ENCODE measurements around the gene CACNB4.
"Not testable (repeated sequence)": the region's sequence is repeated elsewhere in the genome, so short reads cannot be mapped to it uniquely, and the experiment has no call there.

The CACNB4 gene

DNA sequence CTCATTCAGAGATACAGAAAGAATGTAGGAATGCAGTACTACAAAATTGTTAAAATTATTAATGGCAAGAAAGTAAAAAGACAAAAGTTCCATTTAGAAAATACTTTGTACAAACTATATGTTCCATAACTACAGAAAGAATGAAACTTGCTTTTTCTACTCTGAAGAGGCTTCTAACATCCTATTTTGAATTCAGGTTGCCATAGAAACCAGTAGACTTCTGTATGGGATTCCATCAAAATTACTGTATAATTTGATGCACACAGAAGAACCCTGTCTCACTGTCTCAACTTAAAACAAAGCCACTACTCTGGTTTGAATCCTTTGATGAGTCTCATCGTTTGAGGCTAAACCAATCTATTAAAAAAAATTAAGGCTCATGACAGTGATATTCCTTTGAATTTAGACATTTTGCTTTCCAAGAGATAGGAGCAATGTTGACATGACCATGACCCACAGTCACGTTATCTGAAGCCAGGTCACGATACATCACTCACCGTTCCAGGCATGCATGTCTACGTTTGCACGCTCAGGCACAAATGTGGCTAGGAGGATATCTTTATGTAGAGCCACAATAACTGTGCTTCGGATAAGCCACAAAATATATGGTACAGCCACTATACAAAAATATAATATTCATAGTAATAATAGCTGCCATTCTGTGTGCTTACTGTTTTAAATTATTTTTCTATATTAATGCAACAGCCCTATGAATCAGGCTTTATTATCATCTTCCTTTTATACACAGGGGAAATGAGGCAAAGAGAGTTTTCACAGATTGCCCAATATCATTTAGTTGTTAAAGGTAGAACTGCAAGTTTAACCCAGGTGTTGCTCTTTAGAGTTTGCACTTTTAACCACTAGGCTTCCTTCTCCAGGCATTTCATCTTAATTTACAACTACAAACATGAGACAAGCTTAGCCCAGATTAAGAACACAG is 82.4 kb downstream of the CACNB4 start:
- no peak for DNase-seq

DNA sequence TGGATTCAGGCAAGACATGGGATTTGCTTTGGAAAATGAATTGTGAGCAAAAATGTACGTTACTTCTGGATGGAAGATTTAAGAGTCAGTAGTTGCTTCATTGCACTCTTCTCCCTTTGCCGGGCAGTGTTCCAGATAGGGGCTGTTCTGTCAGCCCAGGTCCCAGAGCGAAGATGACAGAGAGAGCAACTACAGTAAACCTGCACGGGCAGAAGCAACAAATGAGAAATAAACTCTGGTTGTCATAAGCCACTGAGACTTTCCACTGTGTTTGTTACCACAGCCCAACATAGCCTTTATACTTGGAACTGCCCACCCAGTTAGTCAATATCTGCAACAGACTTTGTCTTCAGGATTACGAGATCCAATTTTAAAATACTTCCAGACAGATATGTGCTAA is 83.3 kb downstream of the CACNB4 start:
- no peak for DNase-seq

DNA sequence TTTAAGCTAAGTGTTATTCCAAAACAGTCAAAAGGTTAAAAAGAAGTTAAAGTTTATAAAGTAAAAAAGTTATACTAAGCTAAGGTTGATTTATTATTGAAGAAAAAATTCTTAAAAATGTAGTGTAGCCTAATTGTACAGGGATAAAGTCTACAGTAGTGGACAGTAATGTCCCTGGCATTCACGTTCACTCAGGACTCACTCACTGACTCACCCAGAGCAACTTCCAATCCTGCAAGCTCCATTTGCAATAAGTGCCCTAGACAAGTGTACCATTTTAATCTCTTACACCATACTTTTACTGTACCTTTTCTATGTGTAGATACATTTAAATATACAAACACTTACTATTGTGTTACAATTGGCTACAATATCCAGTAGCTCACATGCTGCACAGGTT is 86.1 kb downstream of the CACNB4 start:
- DNase-seq, result no peak

DNA sequence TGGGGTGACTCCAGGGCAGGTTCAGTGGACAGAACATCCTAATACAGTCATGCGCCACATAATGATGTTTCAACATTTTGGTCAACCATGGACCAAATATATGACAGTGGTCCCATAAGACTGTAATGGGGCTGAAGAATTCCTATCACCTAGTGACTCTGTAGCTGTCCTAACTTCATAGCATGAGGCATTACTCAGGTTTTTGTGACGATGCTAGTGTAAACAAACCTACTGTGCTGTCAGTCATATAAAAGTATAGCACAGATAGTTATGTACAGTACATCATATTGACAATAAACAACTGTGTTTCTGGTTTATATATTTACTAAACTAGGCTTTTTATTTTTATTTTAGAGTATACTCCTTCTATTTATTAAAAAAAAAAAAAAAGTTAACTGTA is 87.1 kb downstream of the CACNB4 start:
- DNase-seq, result no peak

DNA sequence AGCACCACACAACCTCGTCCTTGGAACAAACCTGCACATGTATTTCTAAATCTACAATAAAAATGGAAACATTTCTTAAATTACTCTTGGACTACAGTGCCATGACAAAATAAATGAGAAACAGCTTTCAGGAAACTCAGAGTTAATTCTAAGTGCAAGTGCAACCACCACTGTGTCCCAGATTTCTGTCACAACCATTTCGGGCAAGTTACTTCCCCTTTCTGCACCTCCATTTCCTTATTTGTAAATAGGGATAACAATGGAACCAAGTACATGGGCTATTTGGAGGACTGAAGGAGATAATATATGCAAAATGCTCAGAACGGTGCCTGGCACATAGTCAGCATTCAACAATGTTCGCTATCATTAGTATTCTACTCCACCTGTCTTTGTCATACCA is 93.2 kb downstream of the CACNB4 start:
- no peak for DNase-seq

DNA sequence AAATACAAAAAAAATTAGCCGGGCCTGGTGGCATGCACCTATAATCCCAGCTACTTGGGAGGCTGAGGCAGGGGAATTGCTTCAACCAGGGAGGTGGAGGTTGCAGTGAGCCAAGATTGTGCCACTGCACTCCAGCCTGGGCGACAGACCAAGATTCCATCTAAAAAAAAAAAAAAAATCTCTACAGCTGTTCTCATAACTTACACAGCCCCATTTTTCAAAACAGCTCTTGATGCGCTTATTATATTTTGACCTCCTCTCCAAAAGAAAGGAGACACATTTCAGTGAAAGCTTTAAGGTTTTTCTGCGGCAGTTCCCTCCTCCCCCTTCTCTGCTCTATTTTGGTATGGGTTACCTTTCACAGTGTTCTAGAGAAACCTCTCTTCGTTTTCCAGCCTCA is 95.6 kb downstream of the CACNB4 start:
- DNase-seq, result not testable (repeated sequence)

DNA sequence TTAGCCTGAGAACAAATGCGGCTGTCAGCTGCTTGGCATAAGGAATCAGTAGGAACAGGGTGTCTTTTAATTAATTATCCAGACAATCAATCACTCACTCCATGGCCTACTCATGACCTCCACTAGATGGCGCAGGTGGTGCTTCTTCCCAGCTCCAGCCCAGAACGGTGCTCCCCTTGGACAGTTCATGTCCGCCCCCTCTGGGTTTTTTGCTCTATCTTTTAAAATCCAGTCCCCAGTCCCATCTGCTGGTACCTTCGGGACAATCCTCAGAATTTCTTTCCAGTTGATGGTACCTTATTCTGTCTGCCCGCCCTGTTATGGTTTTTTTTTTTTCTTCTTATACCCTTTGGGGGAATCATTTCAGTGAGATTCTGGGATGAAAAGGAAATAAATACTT is 99.8 kb downstream of the CACNB4 start:
- peak; percentile 49 for DNase-seq

DNA sequence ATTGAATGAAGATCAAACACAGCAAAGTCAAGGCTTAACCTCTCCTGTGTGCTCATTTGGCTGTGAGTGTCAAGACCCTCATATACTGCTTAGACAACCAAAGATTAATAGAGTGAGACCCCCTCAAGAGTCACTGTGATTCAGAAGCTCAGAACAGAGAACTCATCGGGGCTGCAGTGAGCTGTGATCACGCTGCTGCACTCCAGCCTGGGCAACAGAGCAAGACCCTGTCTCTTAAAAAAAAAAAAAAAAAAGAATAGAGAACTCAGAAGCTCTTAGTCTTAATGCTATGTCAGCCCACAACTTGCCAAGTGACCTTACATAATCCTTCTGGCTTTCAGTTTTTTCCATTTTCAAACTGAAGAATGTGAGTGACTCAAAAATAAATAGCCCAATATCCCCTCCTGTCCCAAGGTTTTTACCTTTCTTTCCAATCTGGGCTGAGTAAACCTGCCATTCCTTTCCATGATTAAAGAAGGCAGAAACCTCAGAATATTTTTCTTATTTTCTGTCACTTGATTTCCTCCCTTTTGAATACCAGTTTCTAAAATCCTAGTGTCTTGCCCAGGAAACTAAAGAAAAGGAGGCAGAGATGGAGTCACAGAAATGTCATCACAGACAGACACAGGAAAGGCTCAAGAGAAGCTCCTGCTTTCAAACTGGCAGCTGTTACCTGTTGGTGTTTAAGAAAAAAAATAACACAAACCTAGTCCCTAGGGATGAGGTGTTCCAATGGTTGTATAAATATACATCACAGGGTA is 102.4 kb downstream of the CACNB4 start:
- no peak for DNase-seq

DNA sequence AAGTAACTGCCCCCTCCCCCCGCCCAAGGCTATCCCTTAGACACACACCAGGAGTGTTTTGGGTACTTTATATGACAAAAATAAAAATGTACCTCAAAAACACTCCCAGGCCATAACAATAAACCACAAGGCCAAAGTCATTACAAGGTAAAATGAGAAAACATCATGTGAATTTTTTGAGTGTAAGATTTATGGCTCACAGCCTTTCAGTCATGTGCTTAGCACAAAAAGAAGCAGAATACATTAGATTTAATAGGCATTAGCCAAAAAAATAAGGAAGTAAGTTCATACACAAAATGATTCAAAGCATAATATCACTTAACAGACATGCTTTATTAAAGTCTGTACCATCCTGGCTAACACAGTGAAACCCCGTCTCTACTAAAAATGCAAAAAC is 103.7 kb downstream of the CACNB4 start:
- DNase-seq, result no peak

DNA sequence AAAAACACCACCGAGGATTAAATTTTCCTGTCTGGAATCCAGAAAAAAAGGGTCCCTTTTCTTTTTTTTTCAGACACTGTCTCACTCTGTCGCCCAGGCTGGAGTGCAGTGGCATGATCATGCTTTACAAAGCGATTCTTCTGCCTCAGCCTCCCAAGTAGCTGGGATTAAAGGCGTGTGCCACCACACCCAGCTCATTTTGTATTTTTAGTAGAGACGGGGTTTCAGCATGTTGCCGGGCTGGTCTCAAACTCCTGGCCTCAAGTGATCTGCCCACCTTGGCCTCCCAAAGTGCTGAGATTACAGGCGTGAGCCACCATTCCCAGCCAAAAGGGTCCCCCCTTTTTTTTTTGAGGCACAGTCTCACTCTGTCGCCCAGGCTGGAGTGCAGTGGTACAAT is 104.7 kb downstream of the CACNB4 start:
- not testable (repeated sequence) for DNase-seq

DNA sequence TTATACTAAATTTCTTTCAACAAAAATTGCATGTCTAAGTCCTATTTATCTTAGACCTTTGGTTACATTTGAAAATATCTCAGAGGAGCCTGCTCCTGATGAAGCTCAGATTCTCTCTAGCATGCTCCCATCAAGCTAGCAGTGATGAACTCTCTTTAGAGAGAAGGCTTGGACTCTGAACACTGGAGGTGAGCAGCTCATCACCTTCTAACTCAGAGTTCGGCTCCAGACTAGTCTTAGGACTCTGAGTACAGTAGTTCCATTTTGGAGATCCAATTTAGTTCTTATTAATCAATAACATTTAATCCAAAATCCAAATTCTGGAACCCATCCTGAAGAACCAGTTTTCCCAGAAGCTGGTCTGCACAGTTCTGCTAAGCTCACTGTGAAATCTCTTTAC is 107.8 kb downstream of the CACNB4 start:
- no peak for DNase-seq

DNA sequence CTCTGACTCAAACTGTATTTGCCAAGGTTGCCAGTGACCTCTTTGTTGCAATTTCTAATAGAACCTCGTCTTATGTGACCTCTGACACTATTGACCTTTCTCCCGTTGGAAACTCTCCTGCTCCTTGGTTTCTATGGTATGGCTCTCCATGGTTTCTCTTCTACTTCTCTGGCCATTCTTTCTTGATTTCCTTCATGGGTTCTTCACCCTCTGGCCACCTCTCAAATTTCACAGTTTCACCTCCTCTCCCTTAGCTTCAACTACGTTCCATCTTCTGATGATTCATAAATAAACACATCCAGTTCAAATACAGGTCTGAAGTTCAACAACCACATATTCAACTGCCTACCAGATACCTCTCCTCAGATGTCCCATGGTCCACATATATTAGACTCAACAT is 109.5 kb downstream of the CACNB4 start:
- no peak for DNase-seq

DNA sequence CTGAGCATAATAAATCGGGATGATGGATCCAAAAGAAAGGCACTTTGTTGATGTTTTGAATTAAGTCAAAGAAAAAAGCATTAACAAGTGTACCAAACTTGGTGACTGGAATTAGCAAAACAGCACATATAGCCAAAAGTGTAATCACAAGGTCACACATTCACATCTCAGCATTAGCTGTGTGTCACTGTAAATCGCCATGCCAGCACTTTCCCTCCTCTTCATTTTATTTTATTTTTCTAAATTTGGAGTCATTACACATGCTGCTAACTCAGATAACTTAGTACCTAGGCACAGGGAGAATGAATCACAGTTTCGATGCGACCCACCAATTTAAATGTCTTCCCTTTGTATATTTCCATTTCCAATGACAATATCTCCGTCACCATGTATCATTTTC is 111.4 kb downstream of the CACNB4 start:
- DNase-seq, result no peak

DNA sequence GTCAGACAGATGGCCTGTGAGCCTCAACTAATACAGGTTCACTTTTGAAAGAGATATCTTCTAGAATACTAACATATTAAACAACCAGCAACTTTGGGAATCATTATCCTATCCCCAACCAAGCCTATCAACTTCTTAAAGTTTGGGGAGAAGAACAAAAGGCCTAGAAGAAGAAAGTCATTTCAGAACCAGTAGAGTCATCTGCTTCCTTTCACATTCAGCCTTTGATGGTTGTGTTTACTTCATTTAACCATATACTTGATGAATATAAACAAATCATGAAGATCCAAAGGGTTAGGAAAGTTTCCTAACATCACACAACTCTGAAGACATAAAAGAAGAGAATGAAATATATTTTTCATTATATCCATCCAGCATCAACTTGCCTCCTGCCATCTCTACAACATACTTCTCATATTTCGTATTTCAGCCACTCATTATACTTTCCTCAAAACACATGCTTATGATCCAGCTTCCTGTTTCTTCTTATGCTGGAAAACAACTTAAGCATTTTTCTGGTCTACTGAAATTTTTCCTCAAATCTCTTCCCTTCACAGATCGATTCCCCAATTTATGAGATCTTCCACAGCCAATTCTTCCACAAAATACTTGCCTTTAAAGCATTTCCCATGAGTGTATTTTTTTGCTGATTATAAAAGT is 114.3 kb downstream of the CACNB4 start:
- no peak for DNase-seq

DNA sequence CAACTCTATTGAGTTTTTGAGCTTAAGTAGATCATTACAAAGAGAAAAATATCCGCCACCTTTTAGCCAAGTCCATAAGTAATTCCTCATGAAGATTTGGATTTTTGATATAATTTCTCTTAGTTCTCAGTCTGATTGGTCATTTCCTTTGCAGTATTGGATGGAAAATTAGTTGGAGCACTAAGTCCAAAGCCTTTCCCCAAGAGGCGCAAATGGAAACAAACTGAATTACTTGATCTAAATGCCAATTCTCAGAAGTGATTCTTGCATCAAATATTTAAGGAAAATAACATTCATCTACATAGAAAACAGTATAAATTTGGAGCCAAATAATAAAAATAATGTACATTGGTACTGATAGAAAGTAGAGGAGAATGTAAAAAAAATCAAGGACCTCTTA is 115.6 kb downstream of the CACNB4 start:
- no peak for DNase-seq

DNA sequence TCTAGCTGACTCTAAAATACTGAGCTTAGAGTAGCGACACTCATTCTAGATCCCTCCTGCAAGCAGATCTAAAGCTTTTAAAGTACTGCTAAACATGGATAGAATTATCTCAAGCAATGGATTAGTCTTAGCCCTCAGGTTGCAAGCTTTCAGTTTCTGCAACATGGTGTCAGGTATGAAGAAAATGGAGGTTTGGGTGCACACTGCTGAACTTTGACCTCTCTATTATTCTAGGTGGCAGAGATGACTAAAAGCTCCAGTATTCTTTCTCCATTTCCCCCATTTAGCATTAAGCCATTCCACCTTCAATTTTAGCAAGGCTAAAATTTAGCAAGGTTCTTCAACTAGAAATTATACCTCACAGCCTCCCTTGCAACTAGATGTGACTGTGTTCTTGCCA is 117.0 kb downstream of the CACNB4 start:
- DNase-seq, result no peak

DNA sequence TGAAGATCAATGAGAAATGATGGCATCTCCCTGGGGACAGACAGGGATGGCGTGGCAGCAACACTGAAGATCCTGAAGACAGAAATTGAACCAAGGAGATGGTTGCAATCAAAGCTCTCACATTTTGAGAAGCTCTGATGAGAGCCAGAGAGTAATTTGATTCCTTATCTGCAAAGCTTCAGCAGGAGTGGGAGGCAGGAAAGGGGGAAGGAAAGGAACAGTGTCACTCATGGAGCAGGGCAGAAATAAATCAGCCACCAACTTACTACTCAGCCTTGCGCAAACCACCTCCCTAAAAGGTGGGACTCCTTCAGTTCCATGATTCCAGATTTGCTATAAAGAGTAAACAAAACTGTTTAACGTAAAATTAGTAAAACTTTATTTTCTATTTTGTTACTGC is 119.2 kb downstream of the CACNB4 start:
- DNase-seq, result no peak

DNA sequence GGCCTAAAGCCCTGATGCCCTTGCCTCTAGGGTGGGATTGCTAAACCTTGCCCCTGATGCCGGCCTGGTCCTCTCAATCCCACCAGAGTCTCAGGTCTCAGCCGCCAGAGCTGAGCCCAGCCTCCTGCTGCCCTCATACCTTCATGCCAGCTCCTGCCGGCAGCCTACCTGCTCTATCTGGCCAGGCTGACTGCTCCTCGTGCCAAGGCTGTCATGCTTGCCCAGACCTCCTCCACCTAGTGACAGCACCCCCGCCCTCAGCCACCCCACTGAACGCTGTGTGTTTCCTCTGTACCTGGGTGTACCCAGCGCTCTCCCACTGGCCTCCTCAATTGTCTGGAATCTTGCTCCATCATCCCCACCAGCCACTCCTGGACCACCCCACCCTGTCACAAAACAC is 120.1 kb downstream of the CACNB4 start:
- no peak for DNase-seq

DNA sequence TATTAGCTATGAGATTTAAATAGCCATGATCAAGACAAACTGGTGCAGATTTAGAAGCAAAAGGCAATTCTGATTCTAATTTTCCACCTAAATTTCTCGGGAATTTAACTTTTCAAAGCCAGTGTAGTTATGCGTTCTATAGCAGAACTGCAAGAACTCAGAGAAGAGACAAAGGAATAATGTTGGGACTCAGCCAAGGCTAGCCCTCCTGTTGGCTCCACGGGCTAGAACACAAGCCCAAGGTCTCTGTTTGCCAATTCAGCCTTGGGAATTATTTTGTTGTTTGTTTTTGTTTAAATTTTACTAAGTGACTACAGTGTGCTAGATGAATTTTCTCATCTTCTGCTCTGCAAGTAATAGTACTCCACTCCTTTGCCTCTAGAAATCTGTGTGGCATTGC is 121.2 kb downstream of the CACNB4 start:
- DNase-seq, result no peak

DNA sequence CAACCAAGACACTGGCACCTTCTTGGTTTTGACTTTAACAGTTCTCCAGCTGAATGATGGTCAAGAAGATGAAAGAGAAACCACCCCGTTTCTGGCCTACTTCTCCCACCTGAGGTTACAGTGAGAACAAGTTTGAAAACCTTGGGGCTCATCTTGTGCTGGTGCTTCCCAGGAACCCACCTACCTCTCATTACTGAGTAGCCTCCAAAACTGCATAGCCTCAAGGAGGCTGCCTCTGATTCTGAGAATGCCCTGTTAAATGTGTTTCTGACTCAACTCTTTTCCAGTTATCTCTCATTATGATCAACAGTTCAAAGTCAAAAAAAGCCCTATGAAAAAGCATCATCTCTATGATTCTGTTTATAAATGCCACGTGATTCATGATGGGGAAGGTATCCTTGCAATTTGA is 121.9 kb downstream of the CACNB4 start:
- DNase-seq, result no peak

DNA sequence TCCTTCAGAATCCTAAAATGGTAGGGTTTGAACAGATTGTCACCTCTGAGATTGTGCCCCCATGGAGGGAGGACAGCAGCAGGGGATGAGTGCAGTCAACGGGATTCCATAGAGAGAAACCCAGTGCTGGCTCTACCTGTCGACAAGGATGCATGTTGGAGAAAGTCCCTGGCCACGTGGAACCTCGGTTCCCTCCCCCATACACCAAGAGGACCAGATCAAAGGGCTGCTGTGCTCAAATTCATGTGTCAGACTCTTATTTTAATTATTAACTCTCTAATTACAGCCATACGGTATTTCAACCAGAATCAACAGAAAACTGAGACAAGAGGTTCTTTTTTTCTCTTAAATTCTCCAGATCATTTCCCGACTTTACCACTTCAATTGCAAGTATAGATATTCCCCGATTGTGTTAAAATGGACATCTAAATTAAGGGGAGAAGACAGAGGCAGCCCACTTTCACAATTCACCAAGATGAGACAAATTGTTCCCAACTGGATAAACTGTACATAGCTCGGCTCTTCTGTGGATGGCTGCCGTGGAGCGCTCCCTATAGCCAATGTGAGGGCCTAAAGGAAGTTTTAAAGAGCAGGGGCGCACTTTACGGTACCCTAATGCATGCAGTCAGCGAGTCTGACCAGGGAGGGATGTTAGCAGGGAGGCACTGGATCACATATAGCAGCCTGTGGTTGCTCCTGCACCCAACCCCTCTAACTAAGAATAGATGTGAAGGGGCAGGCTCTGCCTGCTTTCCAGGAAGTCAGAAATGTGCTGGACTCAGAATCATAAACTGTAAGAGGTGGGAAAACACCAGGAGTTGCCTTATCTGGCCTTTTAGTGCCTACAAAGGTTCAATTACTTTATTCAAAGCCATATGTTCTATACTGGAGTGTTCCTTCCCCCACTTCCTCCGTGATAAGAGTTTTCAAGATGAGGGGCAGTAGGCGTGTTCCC is 123.1 kb downstream of the CACNB4 start:
- no peak for DNase-seq

DNA sequence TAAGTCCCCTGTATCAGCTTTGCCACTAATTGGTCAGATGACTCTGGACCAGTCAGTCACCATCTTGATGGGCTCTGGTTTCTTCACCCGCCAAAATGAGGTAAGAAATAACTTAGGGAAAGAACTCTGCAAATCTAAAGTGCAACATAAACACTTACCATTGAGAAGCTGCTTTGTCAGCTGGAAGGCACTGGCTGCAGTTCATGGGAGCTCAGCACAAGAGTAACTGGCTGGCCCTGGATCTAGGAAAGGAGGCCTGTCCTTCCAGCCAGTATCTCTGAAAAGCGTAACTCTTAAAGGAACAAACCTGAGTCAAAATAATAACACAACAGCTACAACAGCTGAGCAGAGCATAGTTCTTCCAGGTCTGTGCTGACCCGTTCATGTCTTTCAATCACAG is 123.9 kb downstream of the CACNB4 start:
- no peak for DNase-seq

DNA sequence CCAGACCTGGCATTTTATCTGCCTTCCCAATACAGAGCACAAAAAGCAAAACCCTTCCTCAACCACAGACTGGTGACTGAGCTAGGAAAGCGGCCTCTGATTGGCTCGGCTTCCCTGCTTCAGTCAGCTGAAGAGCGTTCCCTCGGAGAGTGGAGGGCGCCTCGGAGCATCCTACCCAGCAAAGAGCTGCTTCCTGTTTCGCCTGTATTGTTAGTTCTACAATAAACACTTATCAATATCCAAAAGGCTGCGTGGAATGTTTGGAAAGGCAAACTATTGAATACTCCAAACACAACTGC is 125.0 kb downstream of the CACNB4 start:
- peak; percentile 68 for DNase-seq
